K562 (cell line): Measurements from ENCODE around the gene DHCR24. TPM values are rescaled to one million over a fixed set of nuclear protein-coding genes. Genes with fewer than 3 reads are reported as not detected.

Experiments
- ATAC-seq: fragments of 200-7000 bp; cut with Tn5 transposase; 3 replicates; pipeline ENCODE4 v1.9.1; 2020; ENCODE audit warnings: moderate library complexity
- BruUV-seq: library from RNA; stranded (reverse); fragments of 400-500 nt; replicated peaks from 2 replicates; lab custom pipeline; 2021; lab: Mats Ljungman, UMichigan
- CTCF ChIA-PET: fragments of 300-600 bp; formaldehyde crosslinking; extraction: SDS; loops from one replicate; lab custom pipeline; 2021; ENCODE audit warnings: low intra/inter-chr PET ratio; lab: Yijun Ruan, JAX
- POLR2A ChIA-PET: fragments of 300-600, 350-650 bp; sonication (Branson Sonifier 250); formaldehyde crosslinking; extraction: SDS; loops from one replicate; lab custom pipeline; 2021; ENCODE audit warnings: antibody characterized with exemption, inconsistent platforms; lab: Yijun Ruan, JAX
- DNase-seq, 4 experiments: peaks; one replicate each; pipeline versions ENCODE4 v3.0.0 to v3.0.0-alpha.2; 2011 to 2018; ENCODE audit warnings: low spot score in 3 of 4, mixed read lengths in 3 of 4; ENCODE audit errors: extremely low read depth in 1 of 4
- FAIRE-seq: peaks from 2 replicates; lab custom pipeline; 2011; peaks lifted over from hg19 to GRCh38; lab: Jason Lieb, UNC
- H2AFZ ChIP-seq: 2 replicates; pipeline ENCODE4 v1.6.0; 2011; ENCODE audit warnings: low read depth, low read length, control low read depth, inconsistent platforms
- H3K27ac ChIP-seq: fragments of 200-600 bp; 3 replicates; pipeline ENCODE4 v1.8.0; 2011; ENCODE audit warnings: low read depth, mild to moderate bottlenecking, control low read depth, inconsistent platforms, low read length, moderate library complexity, mixed read lengths; ENCODE audit errors: extremely low read depth
- H3K27me3 ChIP-seq, 2 experiments: fragments of 300-600 bp in 1 of 2; 2 replicates in 1 of 2; 3 replicates in 1 of 2; pipeline versions ENCODE4 v1.6.0 to v1.8.0; 2011; ENCODE audit warnings: inconsistent platforms in 2 of 2, low read length in 2 of 2, mild to moderate bottlenecking in 1 of 2, mixed read lengths in 1 of 2, moderate library complexity in 1 of 2; ENCODE audit not compliant: control insufficient read depth in 2 of 2, insufficient read depth in 2 of 2
- H3K36me3 ChIP-seq: fragments of 300-600 bp; 3 replicates; pipeline ENCODE4 v1.8.0; 2011; ENCODE audit warnings: mild to moderate bottlenecking, low read length, inconsistent platforms; ENCODE audit not compliant: control insufficient read depth, insufficient read depth
- H3K4me1 ChIP-seq, 2 experiments: fragments of 200-600 bp in 1 of 2; replicated peaks in 1 of 2; 2 replicates in 1 of 2; 3 replicates in 1 of 2; pipeline versions ENCODE4 v1.5.1 to v1.8.0; 2011; ENCODE audit warnings: inconsistent platforms in 2 of 2, low read length in 2 of 2, mild to moderate bottlenecking in 1 of 2, mixed read lengths in 1 of 2, moderate library complexity in 1 of 2; ENCODE audit not compliant: control insufficient read depth in 2 of 2, insufficient read depth in 2 of 2
- H3K4me2 ChIP-seq: 2 replicates; pipeline ENCODE4 v1.6.1; 2011; ENCODE audit warnings: low read length, control low read depth, inconsistent platforms, mixed read lengths; ENCODE audit not compliant: insufficient read depth
- H3K4me3 ChIP-seq: fragments of 200-600 bp; sonication (generic), shearing (Covaris generic); 2 replicates; pipeline ENCODE4 v1.5.1; 2016; ENCODE audit warnings: control low read depth, inconsistent platforms
- H3K79me2 ChIP-seq: fragments of 200-600 bp; 3 replicates; pipeline ENCODE4 v1.8.0; 2011; ENCODE audit warnings: low read length, inconsistent platforms; ENCODE audit not compliant: control insufficient read depth, insufficient read depth
- H3K9ac ChIP-seq, 2 experiments: 2 replicates each; pipeline versions ENCODE4 v1.6.0 to v1.6.1; 2011; ENCODE audit warnings: low read depth in 2 of 2, low read length in 2 of 2, control low read depth in 1 of 2, inconsistent platforms in 1 of 2, mild to moderate bottlenecking in 1 of 2, mixed read lengths in 1 of 2; ENCODE audit not compliant: insufficient read depth in 1 of 2
- H3K9me1 ChIP-seq: one replicate; pipeline ENCODE4 v1.6.0; 2011; ENCODE audit warnings: inconsistent platforms, mild to moderate bottlenecking, low read length, moderate library complexity; ENCODE audit not compliant: control insufficient read depth, insufficient read depth
- H3K9me3 ChIP-seq: replicated peaks from 2 replicates; pipeline ENCODE4 v1.5.1; 2011; ENCODE audit warnings: low read depth, low read length, inconsistent platforms; ENCODE audit not compliant: control insufficient read depth, insufficient read depth
- H4K20me1 ChIP-seq: replicated peaks from 2 replicates; pipeline ENCODE4 v1.6.1; 2011; ENCODE audit warnings: low read length, inconsistent platforms, mixed read lengths; ENCODE audit not compliant: control insufficient read depth, insufficient read depth
- BHLHE40 ChIP-seq: IDR thresholded peaks from 2 replicates; pipeline ENCODE4 v1.6.1; 2011; ENCODE audit warnings: low read length, improper control_type of control experiment
- DIDO1 ChIP-seq: fragments of 450-650 bp; IDR thresholded peaks from 2 replicates; pipeline ENCODE4 v1.6.1; 2016; ENCODE audit warnings: low read depth, missing biosample characterization, missing genetic modification characterization
- MAFG ChIP-seq: fragments of 450-650 bp; conservative IDR thresholded peaks from 2 replicates; pipeline ENCODE4 v1.6.1; 2016; ENCODE audit warnings: missing genetic modification characterization, missing compliant biosample characterization
- RBM17 ChIP-seq: fragments of 200-400 bp; formaldehyde crosslinking; IDR thresholded peaks from 2 replicates; pipeline ENCODE4 v1.6.1; 2017; ENCODE audit warnings: low read depth, mild to moderate bottlenecking, low read length, borderline replicate concordance
- SRSF9 ChIP-seq: fragments of 200-400 bp; formaldehyde crosslinking; IDR thresholded peaks from 2 replicates; pipeline ENCODE4 v1.6.1; 2017; ENCODE audit warnings: low read depth, low read length, borderline replicate concordance
- ZNF197 ChIP-seq: fragments of 200-800 bp; sonication (Bioruptor generic); IDR thresholded peaks from 2 replicates; pipeline ENCODE4 v1.6.1; 2016; ENCODE audit warnings: low read depth, missing genetic modification characterization, missing compliant biosample characterization
- ZNF316 ChIP-seq: fragments of 450-650 bp; IDR thresholded peaks from 2 replicates; pipeline ENCODE4 v1.6.1; 2016
- WGBS: fragments of 100-300 bp; shearing (Covaris generic); methylation state at CpG from one replicate; pipeline ENCODE4 v1.1.6; 2016; ENCODE audit warnings: low coverage, mixed read lengths; ENCODE audit not compliant: insufficient coverage; ENCODE audit errors: missing lambda C conversion rate; 5-methylcytosine and 5-hydroxymethylcytosine counted together
- in situ Hi-C: fragments of 300-500 bp; cut with MboI; formaldehyde crosslinking; loops from 4 replicates; pipeline ENCODE4 v1.15.0; 2018; ENCODE audit warnings: inconsistent platforms, mixed read lengths
- intact Hi-C: fragments of 100-400 bp; cut with micrococcal nuclease; formaldehyde crosslinking; loops from 2 replicates; pipeline ENCODE4 v1.14.2; 2022
- polyA plus RNA-seq, 8 experiments: library from polyadenylated mRNA; depleted of rRNA in 4 of 8; stranded (reverse) in 5 of 8; unstranded in 3 of 8; fragments of >200 nt; fragmentation: Nextera tagmentation in 2 of 8; fragmentation: Illumina TruSeq in 1 of 8; extraction: Ambion mirVana in 2 of 8; extraction: Trizol in 1 of 8; gene quantifications; 2 replicates each; pipeline versions ENCODE4 v1.2.1 to v1.2.3, GENCODE V29; 2011 to 2014; ENCODE audit warnings: inconsistent platforms in 1 of 8, missing spikeins in 1 of 8
- total RNA-seq, 7 experiments: library from RNA; depleted of rRNA in 6 of 7; stranded (reverse); fragments of >200 nt in 6 of 7; fragmentation: Illumina TruSeq in 2 of 7; extraction: Trizol in 2 of 7; gene quantifications; 2 replicates each; pipeline versions ENCODE4 v1.2.1 to v1.2.3, GENCODE V29; 2011 to 2021; ENCODE audit warnings: low replicate concordance in 1 of 7
- TF ChIP-seq, protein P1 (sequence below): fragments of 250-450 bp; sonication (Bioruptor Pico); IDR thresholded peaks from 2 replicates; pipeline ENCODE4 v1.4.0; 2020; ENCODE audit warnings: mild to moderate bottlenecking, moderate library complexity
- TF ChIP-seq, protein P2 (sequence below): fragments of 250-450 bp; sonication (Bioruptor Pico); IDR thresholded peaks from 2 replicates; pipeline ENCODE4 v1.4.0; 2020; ENCODE audit warnings: mild to moderate bottlenecking, moderate library complexity
- TF ChIP-seq, protein P3 (sequence below): sonication (generic); formaldehyde crosslinking; IDR thresholded peaks from 2 replicates; pipeline ENCODE4 v1.9.0; 2022; ENCODE audit warnings: mild to moderate bottlenecking, missing genetic modification reagents

Gene DHCR24
- total and polyA plus RNA-seq, 9 of the 15 experiments (the other 6 are each of a cell fraction or from before 2014, with no cell fraction given): 23.4 to 161 (median 79.9) TPM

DNA sequence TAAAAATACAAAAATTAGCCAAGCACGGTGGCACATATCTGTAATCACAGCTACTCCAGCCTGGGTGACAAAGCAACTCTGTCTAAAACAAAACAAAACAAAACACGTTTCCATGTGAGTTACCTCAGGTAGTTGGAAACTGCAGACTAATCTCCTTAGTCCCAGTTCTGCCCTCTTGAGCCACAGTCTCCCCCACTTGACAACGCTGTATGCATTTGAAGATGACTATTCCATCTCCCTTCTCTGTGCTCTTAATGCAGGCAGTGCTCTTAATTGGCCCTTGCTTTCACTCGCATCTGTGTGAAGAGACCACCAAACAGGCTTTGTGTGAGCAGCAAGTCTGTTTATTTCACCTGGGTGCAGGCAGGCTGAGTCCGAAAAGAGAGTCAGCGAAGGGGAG is 19.6 kb upstream of the DHCR24 start:
- Histone ChIP-seq H3K27ac (no peak overlapping the region), H3K27me3 (peaks cover 30 to 48% of the 10 kb centered on the region in 2 experiments), H2AFZ (no peak overlapping the region), H3K36me3 (no peaks in the 10 kb centered on the region), H3K4me2 (no peak overlapping the region), H4K20me1 (no peaks in the 10 kb centered on the region), H3K9me1 (no peaks in the 10 kb centered on the region), H3K9me3 (no peaks in the 10 kb centered on the region), H3K79me2 (no peaks in the 10 kb centered on the region), H3K9ac (no peak overlapping the region), H3K4me1 (no peaks in the 10 kb centered on the region), H3K4me3 (no peak overlapping the region)
- no peak for TF ChIP-seq ZNF197 (CRISPR knock-in tag)
- 0 out of 2 replicates have a peak, but pooled peaks have one; percentile 6 for TF ChIP-seq ZNF316
- no peak for TF ChIP-seq RBM17
- TF ChIP-seq MAFG (tag): 0 out of 2 replicates have a peak, but pooled peaks have one; percentile 22
- WGBS: 4% methylated on average over 5 of the region's 6 CpGs
- in situ Hi-C loops: no loop called here
- ATAC-seq (no peak; the same call in 2 of the 3 replicates), DNase-seq (no peak), FAIRE-seq (no peak)
- ChIA-PET CTCF (no interaction called here), POLR2A (no interaction called here)
- intact Hi-C loops: no loop called here
- BruUV-seq: no TSS peak

DNA sequence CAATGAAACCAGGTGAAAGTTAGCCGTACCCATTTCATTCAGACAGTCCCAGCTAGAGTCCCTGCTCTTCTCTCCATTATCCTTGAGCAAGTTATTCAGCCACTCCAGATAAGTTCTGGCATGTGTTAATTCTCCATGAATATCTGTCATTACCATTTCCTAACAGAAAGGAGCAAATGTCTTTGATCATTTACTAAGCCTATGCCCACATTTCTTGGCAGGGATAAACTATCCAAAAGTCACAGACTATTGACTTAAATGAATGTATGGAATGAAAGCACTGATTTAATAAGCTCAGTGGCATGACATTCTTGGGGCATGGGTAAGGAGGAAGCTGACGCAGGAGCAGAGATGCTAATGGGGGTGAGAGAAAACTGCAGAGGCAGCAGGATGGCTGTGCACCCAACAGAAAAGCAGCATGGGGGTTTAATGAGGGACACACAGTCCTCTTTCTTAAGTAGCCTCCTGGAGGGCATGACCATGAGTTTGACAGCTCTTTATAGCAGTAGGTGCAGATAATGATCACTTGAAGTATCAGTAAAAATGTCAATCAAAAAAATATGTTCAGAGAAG is 17.6 kb upstream of the DHCR24 start:
- no peak overlapping the region for H3K9ac ChIP-seq
- no TSS peak for BruUV-seq
- no peak overlapping the region for H2AFZ ChIP-seq
- no peaks in the 10 kb centered on the region for H3K36me3 ChIP-seq
- intact Hi-C loops (no loop called here), in situ Hi-C loops (no loop called here)
- no peak overlapping the region for H3K4me2 ChIP-seq
- H3K9me3 ChIP-seq: no peaks in the 10 kb centered on the region
- no peaks in the 10 kb centered on the region for H4K20me1 ChIP-seq
- ChIA-PET CTCF (no interaction called here), POLR2A (interaction anchor here (0.6 to 2.1 kb wide), 4 partner anchors 17 to 944 kb away, joined by 3 to 5 read pairs (median 4); partner anchors contain the start of gene DHCR24)
- no peak for FAIRE-seq
- no peak for DNase-seq
- H3K9me1 ChIP-seq: no peaks in the 10 kb centered on the region
- H3K27ac ChIP-seq: no peak overlapping the region
- 10% methylated on average over 2 of the region's 2 CpGs for WGBS
- H3K4me3 ChIP-seq: no peak overlapping the region
- H3K4me1 ChIP-seq: no peaks in the 10 kb centered on the region
- H3K27me3 ChIP-seq: peaks cover 21 to 29% of the 10 kb centered on the region in 2 experiments; a peak in 4 of 5 replicates
- no peaks in the 10 kb centered on the region for H3K79me2 ChIP-seq
- ATAC-seq: no peak
- TF ChIP-seq DIDO1 (no peak), SRSF9 (no peak), BHLHE40 (no peak)
- TF ChIP-seq, protein P1, sequence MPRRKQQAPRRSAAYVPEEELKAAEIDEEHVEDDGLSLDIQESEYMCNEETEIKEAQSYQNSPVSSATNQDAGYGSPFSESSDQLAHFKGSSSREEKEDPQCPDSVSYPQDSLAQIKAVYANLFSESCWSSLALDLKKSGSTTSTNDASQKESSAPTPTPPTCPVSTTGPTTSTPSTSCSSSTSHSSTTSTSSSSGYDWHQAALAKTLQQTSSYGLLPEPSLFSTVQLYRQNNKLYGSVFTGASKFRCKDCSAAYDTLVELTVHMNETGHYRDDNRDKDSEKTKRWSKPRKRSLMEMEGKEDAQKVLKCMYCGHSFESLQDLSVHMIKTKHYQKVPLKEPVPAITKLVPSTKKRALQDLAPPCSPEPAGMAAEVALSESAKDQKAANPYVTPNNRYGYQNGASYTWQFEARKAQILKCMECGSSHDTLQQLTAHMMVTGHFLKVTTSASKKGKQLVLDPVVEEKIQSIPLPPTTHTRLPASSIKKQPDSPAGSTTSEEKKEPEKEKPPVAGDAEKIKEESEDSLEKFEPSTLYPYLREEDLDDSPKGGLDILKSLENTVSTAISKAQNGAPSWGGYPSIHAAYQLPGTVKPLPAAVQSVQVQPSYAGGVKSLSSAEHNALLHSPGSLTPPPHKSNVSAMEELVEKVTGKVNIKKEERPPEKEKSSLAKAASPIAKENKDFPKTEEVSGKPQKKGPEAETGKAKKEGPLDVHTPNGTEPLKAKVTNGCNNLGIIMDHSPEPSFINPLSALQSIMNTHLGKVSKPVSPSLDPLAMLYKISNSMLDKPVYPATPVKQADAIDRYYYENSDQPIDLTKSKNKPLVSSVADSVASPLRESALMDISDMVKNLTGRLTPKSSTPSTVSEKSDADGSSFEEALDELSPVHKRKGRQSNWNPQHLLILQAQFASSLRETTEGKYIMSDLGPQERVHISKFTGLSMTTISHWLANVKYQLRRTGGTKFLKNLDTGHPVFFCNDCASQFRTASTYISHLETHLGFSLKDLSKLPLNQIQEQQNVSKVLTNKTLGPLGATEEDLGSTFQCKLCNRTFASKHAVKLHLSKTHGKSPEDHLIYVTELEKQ (CRISPR knock-in tag): no peak
- TF ChIP-seq, protein P2, sequence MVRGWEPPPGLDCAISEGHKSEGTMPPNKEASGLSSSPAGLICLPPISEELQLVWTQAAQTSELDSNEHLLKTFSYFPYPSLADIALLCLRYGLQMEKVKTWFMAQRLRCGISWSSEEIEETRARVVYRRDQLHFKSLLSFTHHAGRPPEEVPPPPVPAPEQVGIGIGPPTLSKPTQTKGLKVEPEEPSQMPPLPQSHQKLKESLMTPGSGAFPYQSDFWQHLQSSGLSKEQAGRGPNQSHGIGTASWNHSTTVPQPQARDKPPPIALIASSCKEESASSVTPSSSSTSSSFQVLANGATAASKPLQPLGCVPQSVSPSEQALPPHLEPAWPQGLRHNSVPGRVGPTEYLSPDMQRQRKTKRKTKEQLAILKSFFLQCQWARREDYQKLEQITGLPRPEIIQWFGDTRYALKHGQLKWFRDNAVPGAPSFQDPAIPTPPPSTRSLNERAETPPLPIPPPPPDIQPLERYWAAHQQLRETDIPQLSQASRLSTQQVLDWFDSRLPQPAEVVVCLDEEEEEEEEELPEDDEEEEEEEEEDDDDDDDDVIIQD: no peak
- TF ChIP-seq, protein P3, sequence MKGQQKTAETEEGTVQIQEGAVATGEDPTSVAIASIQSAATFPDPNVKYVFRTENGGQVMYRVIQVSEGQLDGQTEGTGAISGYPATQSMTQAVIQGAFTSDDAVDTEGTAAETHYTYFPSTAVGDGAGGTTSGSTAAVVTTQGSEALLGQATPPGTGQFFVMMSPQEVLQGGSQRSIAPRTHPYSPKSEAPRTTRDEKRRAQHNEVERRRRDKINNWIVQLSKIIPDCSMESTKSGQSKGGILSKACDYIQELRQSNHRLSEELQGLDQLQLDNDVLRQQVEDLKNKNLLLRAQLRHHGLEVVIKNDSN (CRISPR knock-in tag): no peak
